A673 (cell line): ENCODE data around the gene SERGEF.

Experiments
- CTCF ChIP-seq: fragments of 300-800, 200-600 bp; sonication (generic); conservative IDR thresholded peaks from 2 replicates; pipeline ENCODE4 v1.5.1; 2017; ENCODE audit warnings: low read depth, mild to moderate bottlenecking, antibody characterized with exemption, low read length, moderate library complexity, mixed read lengths
- EZH2 ChIP-seq: fragments of 200-600 bp; sonication (generic); IDR thresholded peaks from 2 replicates; pipeline ENCODE4 v1.6.1; 2017; ENCODE audit warnings: borderline replicate concordance, low read depth, mild to moderate bottlenecking, mixed read lengths, antibody characterized with exemption, low read length; ENCODE audit not compliant: poor library complexity, severe bottlenecking

- no peak for TF ChIP-seq CTCF
- TF ChIP-seq EZH2: no peak
These were observed 90.4 kb downstream of the SERGEF start for GRCh38 chr11:17922416-17922788.
